Stimulated activated CD4-positive, alpha-beta T cell treated with anti-CD3 and anti-CD28 coated beads, Interleukin-1b, Interleukin-23, amount 100 ng/mL, for 48 hours (primary cell): Measurements from ENCODE around the gene ZYG11B.
"Not testable (repeated sequence)": the region's sequence is repeated elsewhere in the genome, so short reads cannot be mapped to it uniquely, and the experiment has no call there.

Source experiments
- DNase-seq: peaks from one replicate; pipeline ENCODE4 v3.0.0-alpha.2; 2020

ZYG11B gene

DNA sequence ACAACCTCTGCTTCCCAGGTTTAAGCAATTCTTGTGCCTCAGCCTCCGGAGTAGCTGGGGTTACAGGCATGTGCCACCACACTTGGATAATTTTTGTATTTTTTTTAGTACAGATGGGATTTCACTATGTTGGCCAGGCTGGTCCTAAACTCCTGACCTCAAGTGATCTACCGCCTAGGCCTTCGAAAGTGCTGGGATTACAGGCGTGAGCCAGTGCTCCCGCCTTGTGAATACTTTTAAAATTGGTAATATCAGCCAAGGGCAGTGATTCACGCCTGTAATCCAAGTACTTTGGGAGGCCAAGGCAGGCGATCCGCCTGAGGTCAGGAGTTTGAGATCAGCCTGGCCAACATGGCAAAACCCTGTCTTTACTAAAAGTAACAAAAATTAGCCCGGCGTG, 33.7 kb downstream of the ZYG11B start:
- DNase-seq: no peak

DNA sequence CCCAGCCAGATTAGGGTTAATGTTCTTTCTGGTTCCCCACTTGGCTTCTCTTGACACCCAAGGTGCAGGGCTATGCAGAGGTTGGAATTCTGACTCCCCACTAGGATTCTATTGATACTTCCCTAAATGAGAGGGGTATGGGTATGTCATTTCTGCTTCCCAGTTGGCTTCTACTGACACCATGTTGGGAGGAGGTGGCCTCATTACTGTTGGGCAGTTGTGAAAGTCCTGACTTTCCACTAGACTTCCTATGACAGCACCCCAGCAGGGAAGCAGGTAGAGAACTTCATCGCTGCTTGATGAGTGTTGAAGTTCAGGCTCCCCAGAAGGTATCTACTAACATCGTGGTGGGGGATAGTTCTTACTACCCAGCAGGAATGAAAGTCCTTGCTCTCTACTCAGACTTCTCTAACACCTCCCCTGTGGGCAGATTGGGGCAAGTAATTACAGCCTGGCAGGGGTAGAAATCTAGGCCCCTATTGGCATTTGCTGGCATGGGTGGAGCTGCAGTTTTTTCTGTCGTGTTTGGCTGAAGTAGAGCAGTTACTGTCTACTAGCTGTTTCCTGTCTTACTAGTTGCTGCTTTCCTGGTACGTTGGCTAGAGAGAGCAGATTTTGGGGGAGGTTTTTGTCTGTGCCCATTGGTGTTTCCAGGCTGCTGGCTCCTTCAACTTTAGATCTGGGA, 41.5 kb downstream of the ZYG11B start:
- no peak for DNase-seq

DNA sequence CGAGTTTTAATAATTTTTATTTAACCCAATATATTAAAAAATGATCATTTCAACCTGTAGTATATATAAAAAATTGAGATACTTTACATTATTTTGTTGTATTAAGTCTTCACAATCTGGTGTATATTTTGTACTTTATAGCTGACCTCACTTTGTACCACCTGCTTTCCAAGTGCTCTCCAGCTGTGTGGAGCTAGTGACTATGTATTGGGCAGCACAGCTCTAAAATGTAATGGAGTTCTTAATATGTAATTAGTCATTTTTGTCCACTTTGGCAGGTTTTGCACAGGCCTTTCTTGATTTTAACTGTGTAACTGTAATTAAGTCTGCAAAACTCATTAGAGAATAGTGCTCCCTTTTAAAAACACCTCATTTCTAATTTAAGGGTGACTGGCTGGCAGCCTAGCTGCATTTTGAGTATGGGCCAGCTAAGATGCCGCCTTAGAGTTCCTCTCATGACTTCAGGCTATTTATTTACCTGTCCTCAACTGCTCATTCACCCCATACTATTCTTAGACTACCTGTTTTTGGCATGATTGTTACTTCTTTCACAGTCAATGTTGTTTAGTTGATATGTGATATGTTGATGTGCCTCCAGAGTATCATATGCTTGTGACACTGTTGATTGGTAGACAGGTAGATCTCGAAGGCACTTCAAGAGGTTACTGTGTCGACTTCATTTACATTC, 43.2 kb downstream of the ZYG11B start:
- no peak for DNase-seq

DNA sequence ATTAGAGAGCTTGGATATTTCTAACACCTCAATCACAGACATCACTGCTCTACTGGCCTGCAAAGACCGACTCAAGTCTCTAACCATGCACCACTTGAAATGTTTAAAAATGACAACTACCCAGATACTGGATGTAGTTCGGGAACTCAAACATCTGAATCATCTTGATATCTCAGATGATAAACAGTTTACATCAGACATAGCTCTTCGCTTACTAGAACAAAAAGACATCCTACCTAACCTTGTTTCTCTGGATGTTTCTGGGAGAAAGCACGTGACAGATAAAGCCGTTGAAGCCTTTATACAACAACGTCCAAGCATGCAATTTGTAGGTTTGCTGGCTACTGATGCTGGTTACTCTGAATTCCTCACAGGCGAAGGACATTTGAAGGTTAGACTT, 45.1 kb downstream of the ZYG11B start:
- DNase-seq: no peak

DNA sequence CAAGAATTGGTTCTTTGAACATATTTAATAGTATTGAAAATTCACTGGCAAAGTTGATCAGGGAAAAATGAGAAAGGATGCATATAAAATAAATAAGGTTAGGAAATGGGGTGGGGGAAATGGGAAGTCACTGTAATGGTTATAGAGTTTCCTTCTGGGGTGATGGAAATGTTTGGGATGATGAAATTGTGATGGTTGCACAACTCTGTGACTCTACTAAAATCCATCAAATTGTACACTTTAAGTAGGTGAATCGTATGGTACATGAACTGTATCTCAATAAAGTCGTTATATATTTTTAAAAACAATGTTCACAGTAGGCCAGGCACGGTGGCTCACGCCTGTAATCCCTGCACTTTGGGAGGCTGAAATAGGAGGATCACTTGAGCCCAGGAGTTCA, 59.9 kb downstream of the ZYG11B start:
- DNase-seq: no peak

DNA sequence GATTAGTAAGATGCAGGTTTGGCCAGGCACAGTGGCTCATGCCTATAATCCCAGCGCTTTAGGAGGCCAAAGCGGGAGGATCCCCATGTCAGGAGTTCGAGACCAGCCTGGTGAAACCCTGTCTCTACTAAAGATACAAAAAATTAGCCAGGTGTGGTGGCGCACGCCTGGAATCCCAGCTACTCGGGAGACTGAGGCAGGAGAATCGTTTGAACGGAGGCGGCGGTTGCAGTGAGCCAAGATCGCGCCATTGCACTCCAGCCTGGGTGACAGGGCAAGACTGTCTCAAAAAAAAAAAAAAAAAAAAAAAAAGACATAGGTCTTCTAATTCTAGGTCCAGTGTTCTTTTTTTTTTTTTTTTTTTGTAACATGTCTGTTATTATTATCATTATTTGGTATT, 64.2 kb downstream of the ZYG11B start:
- DNase-seq: not testable (repeated sequence)

DNA sequence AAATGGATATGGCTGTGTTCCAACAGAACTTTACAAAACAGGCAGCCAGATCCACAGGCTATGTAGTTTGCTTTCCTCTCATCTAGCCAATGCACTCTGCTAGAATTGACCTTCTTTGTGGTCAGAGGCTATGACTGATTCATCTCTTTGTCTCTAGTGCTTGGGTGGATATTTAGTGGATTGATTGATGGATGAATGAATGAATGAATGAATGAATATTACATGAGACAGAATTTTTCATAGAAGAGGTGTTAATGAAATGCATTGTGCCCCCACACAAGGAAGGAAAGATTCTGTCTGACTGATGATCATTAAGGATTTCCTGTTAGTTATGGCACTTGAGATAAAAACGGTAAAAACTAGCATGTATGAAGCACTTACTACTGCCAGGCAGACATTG, 65.8 kb downstream of the ZYG11B start:
- DNase-seq: no peak

DNA sequence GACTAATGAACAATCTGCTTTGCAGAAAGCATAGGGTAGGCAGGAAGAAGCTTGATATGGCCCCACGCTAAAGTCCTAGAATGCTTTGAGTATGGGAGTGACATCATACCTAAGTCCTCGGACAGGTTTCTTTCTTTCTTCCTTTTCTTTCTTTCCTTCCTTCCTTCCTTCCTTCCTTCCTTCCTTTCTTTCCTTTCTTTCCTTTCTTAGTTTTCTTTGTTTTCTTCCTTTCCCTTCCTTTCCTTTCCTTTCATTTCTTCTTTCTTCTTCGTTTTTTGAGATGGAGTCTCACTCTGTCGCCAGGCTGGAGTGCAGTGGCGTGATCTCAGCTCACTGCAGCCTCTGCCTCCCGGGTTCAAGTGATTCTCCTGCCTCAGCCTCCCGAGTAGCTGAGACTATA, 67.5 kb downstream of the ZYG11B start:
- not testable (repeated sequence) for DNase-seq

DNA sequence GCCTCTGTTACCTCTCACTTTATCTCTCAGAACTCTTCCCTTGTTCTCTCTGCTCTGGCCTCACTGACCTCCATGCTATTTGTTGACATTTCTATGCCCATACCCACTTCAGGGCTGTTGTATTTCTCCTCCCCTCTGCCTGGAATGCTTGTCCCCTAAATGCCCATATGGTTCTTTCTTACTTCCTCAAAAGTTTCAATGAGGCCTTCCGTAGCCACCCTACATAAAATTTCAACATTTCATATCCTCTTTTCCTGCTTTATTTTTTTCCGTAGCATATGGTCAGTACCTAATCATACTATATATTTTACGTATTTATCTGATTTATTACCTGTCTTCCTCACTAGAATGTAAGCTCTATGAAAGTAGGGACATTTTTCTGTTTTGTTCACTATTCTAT, 69.2 kb downstream of the ZYG11B start:
- DNase-seq: no peak

DNA sequence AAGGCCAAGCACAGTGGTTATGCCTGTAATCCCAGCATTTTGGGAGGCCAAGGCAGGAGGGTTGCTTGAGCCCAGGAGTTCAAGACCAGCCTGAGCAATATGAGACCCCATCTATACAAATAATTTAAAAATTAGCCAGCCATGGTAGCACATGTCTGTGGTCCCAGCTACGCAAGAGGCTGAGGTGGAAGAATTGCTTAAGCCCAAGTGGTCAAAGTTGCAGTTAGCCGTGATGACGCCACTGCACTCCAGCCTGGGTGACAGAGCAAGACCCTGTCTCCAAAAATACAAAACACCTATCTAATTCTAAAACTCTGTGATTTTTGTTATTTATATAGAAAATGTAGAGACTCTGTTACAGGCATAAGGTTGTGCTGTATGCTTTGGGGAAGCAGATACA, 72.1 kb downstream of the ZYG11B start:
- DNase-seq: no peak

DNA sequence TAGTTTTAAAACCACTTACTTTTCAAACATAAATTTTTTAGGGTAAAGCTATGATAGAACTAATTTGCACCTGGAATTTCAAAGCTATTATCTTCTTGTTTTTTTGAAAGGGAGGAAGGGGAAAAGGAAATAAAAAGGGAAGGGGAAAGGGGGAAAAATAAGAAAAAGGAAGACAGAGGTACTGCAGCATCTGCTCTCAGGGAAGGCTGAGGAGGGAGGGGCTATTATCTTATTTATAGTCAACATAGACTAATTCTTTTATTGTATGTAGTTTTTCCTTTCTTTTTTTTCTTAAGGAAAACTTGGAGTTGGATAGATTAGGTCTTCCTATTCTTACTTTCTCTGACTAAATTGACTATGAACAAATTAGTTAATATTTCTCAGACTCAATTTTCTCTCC, 74.8 kb downstream of the ZYG11B start:
- no peak for DNase-seq

DNA sequence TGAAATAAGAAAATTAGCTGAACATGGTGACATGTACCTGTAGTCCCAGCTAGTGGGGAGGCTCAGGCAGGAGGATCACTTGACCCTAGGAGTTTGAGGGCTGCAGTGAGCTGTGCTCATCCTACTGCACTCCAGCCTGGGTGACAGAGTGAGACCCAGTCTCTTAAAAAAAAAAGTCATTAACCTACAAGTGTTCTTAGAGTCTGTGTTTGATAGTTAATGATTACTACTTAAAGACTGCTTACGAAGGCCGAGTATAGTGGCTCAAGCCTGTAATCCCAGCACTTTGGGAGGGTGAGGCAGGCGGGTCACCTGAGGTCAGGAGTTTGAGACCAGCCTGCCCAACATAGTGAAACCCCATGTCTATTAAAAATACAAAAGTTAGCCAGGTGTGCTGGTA, 77.8 kb downstream of the ZYG11B start:
- DNase-seq: not testable (repeated sequence)

DNA sequence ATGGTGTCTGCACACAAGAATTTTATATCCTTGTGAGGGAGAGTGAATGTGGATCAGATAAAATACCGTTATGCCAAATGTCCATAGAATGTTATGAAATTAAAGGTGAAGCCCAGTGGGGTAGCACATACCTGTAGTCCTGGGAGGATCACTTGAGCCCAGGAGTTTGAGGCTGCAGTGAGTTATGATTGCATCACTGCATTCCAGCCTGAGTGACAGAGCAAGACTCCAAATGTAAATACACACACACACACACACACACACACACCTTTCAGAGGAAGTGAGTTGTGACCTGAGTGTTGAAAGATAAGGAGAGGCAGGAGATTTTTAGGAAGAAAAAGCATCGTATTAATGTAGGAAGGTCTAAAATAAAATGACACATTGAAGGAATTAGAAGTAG, 88.2 kb downstream of the ZYG11B start:
- no peak for DNase-seq

DNA sequence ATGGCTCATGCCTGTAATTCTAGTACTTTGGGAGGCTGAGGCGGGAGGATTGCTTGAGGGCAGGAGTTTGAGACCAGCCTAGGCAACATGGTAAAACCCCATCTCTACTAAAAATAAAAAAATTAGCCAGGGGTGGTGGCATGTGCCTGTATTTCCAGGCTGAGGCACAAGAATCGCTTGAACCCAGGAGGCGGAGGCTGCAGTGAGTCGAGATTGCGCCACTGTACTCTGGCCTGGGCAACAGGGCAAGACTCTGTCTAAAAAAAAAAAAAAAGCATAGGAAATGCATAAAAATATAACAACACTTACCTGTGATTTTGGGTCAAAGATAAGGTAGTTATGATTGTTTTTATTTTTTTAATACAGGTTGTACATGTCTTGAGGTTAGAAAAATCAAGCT, 94.6 kb downstream of the ZYG11B start:
- not testable (repeated sequence) for DNase-seq

DNA sequence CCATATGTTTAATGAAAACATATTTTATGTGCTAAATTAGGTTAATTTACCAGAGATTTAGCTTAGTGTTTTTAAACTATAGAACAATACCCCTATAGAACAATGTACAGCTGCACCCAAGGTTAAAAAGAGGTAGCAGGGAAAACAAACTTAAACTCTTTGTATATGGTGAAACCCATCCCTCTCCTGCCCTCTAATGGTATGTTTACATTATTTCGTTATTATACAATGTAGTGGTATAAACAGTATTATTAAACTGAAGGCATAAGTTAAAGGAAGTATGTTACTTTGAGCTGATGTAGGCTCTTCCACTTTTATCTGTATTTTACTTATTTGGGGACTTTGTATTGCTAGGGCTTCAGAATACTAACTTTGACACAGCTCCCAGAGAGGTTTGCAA, 99.6 kb downstream of the ZYG11B start:
- DNase-seq: no peak

DNA sequence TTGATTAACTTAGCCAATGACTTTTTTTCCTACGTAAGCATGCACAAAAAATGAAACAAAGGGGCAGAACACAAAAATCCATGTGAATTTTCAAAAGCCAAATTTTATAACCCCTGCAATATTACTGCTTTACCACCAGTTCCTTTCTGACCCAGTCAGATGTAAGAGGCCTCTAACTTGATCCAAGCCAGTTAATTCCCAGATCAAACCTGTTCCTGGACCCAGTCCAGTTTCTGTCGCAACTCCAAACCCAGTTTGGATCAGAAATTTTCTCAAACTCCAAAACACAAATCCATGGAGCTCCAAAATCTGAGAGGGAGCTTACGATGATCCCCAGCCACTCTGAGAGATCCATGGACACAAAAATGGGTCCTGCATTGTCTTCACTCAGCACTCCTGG, 108.5 kb downstream of the ZYG11B start:
- no peak for DNase-seq

DNA sequence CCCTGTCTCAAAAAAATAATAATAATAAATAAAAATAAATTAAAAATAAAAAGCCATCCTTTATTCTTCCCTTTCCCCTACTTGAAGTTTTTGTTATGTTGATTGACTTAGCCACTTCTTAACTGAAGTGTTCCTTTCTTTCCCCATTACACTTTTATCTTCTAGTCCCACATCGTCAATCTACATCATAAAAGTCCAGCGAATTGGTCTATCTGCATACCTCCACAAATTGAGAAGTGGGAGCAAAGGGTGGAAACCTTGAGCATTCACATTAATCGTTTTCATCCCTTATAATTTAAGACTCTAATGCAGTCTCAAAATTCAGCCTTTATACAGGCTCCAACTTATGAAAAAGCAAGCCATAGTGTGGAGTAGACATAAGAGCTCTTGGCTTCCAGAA, 109.8 kb downstream of the ZYG11B start:
- no peak for DNase-seq

DNA sequence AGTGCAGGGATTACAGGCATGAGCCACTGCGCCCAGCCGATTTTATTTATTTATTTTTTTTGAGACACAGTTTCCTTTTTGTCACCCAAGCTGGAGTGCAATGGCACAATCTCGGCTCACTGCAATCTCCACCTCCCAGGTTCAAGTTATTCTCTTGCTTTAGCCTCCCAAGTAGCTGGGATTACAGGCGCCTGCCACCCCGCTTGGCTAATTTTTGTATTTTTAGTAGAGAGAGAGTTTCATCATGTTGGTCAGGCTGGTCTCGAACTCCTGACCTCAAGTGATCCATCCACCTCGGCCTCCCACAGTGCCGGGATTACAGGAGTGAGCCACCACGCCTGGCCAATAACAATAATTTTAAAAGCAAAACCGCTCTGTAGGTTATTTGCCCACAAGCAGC, 112.9 kb downstream of the ZYG11B start:
- not testable (repeated sequence) for DNase-seq

DNA sequence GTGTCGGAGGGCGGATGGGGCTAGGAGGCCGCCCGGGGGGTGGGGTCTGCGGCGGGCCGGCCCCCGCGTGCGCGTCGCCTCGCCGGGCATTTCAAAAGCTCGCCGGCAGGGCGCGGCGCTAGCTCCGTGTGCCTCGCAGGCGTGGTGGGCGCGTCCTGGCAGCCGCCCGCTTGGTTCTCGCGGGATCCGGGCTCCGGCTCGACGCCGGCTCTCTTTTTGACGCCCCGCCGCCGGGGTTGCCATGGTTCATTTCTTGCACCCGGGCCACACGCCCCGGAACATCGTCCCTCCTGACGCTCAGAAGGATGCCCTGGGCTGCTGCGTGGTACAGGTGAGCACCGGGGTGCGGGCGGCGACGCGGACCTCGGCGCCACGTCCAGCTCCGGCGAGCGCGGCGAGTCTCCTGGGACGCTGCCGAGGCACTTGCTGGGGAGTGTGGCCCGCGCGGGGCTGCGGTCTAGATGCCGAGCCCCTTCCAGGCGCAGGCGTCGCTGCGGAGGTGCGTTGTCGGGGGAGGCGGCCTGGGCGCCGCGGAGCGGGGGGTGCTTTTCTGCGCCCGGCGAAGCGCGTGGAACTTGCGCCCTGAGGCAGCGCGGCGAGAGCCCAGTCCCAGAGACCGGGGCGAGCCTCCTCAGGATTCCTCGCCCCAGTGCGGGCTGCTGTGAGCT, 116.5 kb downstream of the ZYG11B start, which contains the start of gene ZYG11A:
TSS of gene ZYG11A (plus strand) at position 118 of the 668 bp plus-strand sequence. CDS start at position 242, 124 bp downstream.
- peak; percentile 83 for DNase-seq

DNA sequence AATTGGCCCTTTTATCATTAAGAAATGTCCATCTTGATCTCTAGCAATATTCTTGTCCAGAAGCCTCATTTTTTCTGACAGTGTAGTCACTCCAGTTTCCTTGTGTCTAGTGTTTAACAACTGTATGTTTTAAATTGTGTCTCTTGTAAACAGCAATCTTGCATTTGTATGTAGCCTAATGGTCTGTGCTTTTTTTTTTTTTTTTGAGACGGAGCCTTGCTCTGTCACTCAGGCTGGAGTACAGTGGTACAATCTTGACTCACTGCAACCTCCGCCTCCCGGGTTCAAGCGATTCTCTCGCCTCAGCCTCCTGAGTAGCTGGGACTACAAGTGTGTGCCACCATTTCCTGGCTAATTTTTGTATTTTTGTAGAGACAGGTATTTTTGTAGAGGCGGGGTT, 118.9 kb downstream of the ZYG11B start:
- not testable (repeated sequence) for DNase-seq

DNA sequence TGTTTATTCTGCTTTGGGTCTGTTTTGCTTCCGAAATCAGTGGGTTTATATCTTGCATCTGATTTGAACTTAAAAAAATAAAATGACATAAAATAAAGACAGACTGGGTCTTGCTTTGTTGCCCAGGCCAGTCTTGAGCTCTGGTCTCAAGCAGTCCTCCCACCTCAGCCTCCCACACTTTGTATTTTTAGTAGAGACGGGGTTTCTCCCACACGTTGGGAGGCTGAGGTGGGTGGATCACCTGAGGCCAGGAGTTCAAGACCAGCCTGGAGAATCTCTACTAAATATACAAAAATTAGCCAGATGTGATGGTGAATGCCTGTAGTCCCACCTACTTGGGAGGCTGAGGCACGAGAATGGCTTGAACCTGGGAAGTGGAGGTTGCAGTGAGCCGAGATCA, 122.2 kb downstream of the ZYG11B start:
- no peak for DNase-seq

DNA sequence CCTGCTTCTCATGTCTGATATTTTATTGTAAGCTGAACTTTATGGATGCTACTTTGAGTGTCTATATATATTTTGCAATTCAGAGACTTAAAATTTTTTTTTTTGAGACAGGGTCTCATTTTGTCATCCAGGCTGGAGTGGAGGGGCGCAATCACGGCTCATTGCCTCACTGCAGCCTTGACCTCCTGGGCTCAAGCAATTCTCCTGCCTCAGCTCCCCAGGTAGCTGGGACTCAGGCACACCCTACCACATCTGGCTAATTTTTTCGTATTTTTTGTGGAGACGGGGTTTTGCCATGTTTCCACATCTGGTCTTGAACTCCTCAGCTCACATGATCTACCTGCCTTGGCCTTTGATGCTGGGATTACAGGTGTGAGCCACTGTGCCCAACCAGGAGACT, 124.7 kb downstream of the ZYG11B start:
- DNase-seq: no peak

DNA sequence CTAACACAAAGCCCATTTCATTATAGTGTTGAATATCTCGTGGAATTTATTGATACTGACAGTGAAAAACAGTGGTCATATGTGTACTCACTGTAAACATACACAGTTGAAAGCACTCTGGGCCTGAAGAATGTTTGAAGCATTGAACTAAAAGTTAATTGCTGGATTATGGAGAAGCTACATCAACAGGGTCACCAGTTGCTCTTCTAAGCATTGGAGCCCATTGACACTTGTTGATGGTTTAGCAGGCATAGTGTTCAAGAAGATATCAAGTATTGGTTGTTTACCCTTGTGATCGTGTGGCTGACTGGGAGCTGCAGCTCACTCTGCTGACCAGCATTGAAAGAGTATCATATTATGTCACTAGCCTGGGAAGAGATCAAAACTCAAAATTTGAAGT, 126.6 kb downstream of the ZYG11B start:
- DNase-seq: no peak

DNA sequence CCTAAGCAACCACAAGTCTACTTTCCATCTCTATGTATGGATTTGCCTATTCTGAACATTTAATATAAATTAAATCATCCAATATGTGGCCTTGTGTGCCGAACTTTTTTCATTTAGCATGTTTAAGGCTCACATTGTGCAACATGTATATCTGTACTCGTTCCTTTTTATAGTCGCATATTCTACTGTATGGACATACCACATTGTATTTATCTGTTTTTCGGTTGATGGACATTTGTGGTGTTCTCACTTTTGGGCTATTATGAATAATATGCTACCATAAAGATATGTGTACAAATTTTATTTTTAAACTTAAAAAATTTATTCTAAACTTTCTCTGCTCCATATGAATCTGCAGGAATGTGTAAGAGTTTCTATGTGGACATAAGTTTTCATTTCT, 129.3 kb downstream of the ZYG11B start:
- DNase-seq: no peak
